Uterus (tissue), 4 donors: ENCODE data around the gene SLC6A7. TPM values are rescaled to one million over a fixed set of nuclear protein-coding genes. Genes with fewer than 3 reads are reported as not detected.

Experiments used
- DNase-seq, 2 donors: peaks; one replicate each; pipeline ENCODE4 v3.0.0-alpha.2; 2019 to 2020
- H3K27ac ChIP-seq, 2 donors: fragments of 200-600 bp; sonication (generic); 1 replicate in 1 of 2; 2 replicates in 1 of 2; pipeline ENCODE4 v1.5.1; 2016 to 2018
- H3K27me3 ChIP-seq, 2 donors: fragments of 200-600 bp; sonication (generic); one replicate each; pipeline ENCODE4 v1.5.1; 2018 to 2019; ENCODE audit warnings: control low read depth in 1 of 2
- H3K36me3 ChIP-seq, 2 donors: fragments of 200-600 bp; sonication (generic); one replicate each; pipeline ENCODE4 v1.5.1; 2019; ENCODE audit warnings: control low read depth in 1 of 2
- H3K4me1 ChIP-seq, 2 donors: fragments of 200-600 bp; sonication (generic); one replicate each; pipeline ENCODE4 v1.5.1; 2018 to 2019; ENCODE audit warnings: control low read depth in 1 of 2
- H3K4me3 ChIP-seq, 2 donors: fragments of 200-600 bp; sonication (generic); 1 replicate in 1 of 2; 2 replicates in 1 of 2; pipeline ENCODE4 v1.5.1; 2018 to 2019; ENCODE audit warnings: mild to moderate bottlenecking in 1 of 2
- H3K9me3 ChIP-seq, 2 donors: fragments of 200-600 bp; sonication (generic); one replicate each; pipeline ENCODE4 v1.5.1; 2019; ENCODE audit warnings: control low read depth in 1 of 2
- POLR2A ChIP-seq, 2 donors: fragments of 450-650 bp; IDR thresholded peaks; one replicate each; pipeline ENCODE4 v1.6.1; 2016; ENCODE audit warnings: antibody characterized with exemption in 2 of 2, mild to moderate bottlenecking in 1 of 2, moderate library complexity in 1 of 2
- intact Hi-C: fragments of 100-400 bp; cut with DNase I; formaldehyde crosslinking; loops from one replicate; pipeline ENCODE4 v1.15.1; 2023; ENCODE audit warnings: low total_unique reads
- total RNA-seq, 4 donors: library from RNA; depleted of rRNA in 3 of 4; stranded (reverse); fragments of >200 nt in 3 of 4; gene quantifications; one replicate each; pipeline versions ENCODE4 v1.1.0 to v1.2.4, GENCODE V29; 2014 to 2023
- TF ChIP-seq, protein P1 (sequence below), 4 experiments: fragments of 200-600 bp in 2 of 4; fragments of 450-650 bp in 2 of 4; sonication (generic) in 2 of 4; IDR thresholded peaks; one replicate each; pipeline ENCODE4 v1.5.1; 2016 to 2019; ENCODE audit warnings: antibody characterized with exemption in 4 of 4, mild to moderate bottlenecking in 2 of 4, moderate library complexity in 1 of 4
- donor health status: DM: yes; HTN: yes; CAD: no.

The SLC6A7 gene
- total RNA-seq, 4 donors from 2014 or later: not detected

DNA sequence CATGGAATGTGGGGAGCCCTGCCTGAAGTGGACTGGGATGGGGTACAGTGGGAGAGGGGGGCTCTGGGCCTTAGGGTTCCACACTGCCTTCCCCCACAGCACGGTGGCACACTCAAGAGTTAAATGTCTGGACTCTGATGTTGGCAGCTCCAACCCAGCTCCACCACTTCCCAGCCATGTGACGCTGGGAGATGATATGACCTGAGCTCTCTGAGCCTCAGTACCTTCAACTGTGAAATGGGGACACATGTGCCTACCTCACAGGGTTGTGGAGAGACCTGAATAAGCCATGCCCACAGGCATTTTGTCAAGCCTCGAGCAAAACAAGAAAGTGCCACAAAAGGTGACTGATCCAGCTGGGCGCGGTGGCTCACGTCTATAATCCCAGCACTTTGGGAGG, 30.8 kb upstream of the SLC6A7 start:
- intact Hi-C loops: no loop called here
- peaks cover 0 to 23% of the 10 kb centered on the region in 2 donors for H3K4me1 ChIP-seq

DNA sequence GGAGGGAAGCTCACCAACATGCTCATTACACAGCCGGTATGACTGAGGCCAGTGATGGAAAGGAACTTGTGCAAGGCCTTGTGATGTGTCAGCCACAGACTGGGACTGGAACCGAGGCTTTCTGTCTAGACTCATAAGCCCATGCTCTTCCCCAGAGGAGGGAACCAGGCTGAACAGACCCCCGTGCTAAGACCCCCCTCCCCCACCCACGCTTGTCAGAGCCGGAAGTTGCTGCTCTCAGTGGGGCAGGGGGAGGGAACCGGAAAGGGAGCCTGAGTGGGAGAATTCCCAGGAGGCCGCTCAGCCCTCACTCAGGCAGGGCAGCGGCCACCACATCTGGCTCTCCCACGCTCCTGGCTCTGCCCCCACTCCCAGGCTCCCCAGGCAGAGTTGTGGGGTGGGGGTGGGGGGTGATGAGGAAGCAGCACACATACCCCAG, 30.1 kb upstream of the SLC6A7 start:
- Histone ChIP-seq H3K4me1 (peaks cover 0 to 23% of the 10 kb centered on the region in 2 donors), H3K4me3 (no peak overlapping the region), H3K36me3 (no peaks in the 10 kb centered on the region), H3K9me3 (no peaks in the 10 kb centered on the region), H3K27ac (peak overlapping the region; percentile 97 to 99), H3K27me3 (no peaks in the 10 kb centered on the region)
- TF ChIP-seq POLR2A (IDR thresholded peaks at IDR 0.05): no peak
- TF ChIP-seq, protein P1, sequence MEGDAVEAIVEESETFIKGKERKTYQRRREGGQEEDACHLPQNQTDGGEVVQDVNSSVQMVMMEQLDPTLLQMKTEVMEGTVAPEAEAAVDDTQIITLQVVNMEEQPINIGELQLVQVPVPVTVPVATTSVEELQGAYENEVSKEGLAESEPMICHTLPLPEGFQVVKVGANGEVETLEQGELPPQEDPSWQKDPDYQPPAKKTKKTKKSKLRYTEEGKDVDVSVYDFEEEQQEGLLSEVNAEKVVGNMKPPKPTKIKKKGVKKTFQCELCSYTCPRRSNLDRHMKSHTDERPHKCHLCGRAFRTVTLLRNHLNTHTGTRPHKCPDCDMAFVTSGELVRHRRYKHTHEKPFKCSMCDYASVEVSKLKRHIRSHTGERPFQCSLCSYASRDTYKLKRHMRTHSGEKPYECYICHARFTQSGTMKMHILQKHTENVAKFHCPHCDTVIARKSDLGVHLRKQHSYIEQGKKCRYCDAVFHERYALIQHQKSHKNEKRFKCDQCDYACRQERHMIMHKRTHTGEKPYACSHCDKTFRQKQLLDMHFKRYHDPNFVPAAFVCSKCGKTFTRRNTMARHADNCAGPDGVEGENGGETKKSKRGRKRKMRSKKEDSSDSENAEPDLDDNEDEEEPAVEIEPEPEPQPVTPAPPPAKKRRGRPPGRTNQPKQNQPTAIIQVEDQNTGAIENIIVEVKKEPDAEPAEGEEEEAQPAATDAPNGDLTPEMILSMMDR (IDR thresholded peaks at IDR 0.05): no peak
- DNase-seq: peak; percentile 77 to 78
- intact Hi-C loops: loop anchor here (10.0 kb wide), 1 partner anchor 55 kb away; no protein-coding TSS in a partner anchor

More for the DNA sequence above, 30.8 kb upstream of the SLC6A7 start:
- no peak overlapping the region for H3K4me3 ChIP-seq
- DNase-seq: no peak
- peak overlapping the region; percentile 97 to 99 for H3K27ac ChIP-seq
- no peaks in the 10 kb centered on the region for H3K36me3 ChIP-seq
- no peaks in the 10 kb centered on the region for H3K27me3 ChIP-seq
- no peak for TF ChIP-seq POLR2A (IDR thresholded peaks at IDR 0.05)
- TF ChIP-seq, protein P1 (IDR thresholded peaks at IDR 0.05): no peak
- H3K9me3 ChIP-seq: no peaks in the 10 kb centered on the region

DNA sequence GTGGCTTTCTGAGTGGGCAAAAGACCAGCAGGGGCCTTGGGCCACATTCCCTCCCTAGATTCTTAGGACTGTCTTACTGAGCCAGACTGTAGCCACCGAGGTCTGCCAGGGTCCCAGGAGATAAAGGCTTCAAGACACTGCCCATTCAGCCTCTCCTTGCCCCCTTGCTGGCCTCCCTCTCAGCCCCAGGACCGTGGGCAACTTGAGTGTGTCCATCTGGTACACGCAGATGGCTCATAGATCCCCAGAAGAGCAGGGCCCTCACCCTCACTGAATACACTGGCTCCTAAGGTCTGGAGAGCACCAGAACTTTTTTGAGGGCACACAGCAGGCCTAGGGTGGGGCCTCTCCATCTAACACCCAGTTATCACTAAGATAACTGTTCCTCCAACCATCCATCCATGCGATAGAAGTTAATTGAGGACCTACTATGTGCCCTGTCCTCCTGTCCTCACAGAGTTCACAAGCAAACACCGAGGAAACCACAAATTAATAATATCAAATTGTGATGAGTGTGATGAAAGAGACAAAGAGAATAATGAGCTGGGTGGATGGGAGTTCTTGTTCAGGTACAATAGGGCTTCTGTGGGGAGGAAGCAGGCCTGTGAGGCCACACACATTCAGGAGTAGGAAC, 29.3 kb upstream of the SLC6A7 start:
- TF ChIP-seq POLR2A (IDR thresholded peaks at IDR 0.05): no peak
- TF ChIP-seq, protein P1 (IDR thresholded peaks at IDR 0.05): no peak
- H3K9me3 ChIP-seq: no peaks in the 10 kb centered on the region
- intact Hi-C loops: loop anchor here (10.0 kb wide), 1 partner anchor 54 kb away; no protein-coding TSS in a partner anchor
- DNase-seq: no peak
- peaks cover 0 to 23% of the 10 kb centered on the region in 2 donors for H3K4me1 ChIP-seq
- no peak overlapping the region for H3K4me3 ChIP-seq
- peak overlapping the region; percentile 97 to 99 for H3K27ac ChIP-seq
- no peaks in the 10 kb centered on the region for H3K27me3 ChIP-seq
- no peaks in the 10 kb centered on the region for H3K36me3 ChIP-seq

DNA sequence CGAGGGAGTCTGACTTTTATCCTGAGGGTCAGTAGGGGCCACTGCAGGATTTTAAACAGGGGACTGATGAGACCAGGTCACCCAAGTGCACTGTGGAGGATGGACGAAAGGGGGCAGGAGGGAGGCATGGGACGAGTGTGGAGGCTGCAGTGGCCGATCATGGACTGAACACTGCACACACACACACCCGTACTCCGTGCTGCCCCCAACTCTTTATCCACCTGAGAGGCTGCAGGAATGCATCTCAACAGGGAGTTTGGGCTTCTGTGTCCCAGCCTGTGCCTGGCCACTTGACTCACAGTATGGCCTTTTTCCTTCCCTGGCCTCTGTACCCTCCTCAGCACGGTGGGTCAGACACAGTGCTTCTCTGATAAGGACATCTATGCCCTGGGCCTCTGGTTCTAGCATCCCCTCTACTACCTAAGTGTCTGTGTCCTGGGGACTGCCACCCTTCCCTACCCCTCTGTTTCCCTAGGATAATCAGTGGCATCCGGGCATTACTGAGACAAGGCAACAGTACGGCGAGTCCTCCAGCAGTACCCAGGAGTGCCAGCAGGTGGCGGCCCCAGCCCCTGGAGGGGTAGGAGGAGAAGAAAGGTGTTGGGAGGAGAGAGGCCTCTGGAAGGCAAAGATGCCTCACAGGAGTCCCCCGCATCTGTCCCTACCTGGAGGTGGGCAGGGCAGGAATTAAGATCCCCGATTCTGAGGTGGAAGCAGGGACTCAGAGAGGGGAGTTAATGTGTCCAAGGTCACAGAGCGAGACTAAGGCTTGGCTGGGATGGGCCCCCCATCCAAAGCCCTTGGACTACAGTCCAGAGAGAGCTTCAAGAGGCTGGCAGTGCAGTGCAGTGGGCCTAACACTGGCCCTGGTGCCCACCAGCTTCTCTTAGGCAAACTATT, 28.4 kb upstream of the SLC6A7 start:
- TF ChIP-seq POLR2A (IDR thresholded peaks at IDR 0.05): no peak
- TF ChIP-seq, protein P1 (IDR thresholded peaks at IDR 0.05): peak; percentile 88 to 94 (median 90)
- DNase-seq: peak; percentile 86 to 89
- H3K27ac ChIP-seq: peak overlapping the region; percentile 97 to 99
- no peaks in the 10 kb centered on the region for H3K36me3 ChIP-seq
- peaks cover 0 to 18% of the 10 kb centered on the region in 2 donors for H3K4me1 ChIP-seq
- no peak overlapping the region for H3K4me3 ChIP-seq
- H3K9me3 ChIP-seq: no peaks in the 10 kb centered on the region
- intact Hi-C loops: loop anchor here (10.0 kb wide), 1 partner anchor 53 kb away; no protein-coding TSS in a partner anchor
- H3K27me3 ChIP-seq: no peaks in the 10 kb centered on the region
